CD8-positive, alpha-beta memory T cell (primary cell): ENCODE results near the gene RBMS3. TPM values are rescaled to one million over a fixed set of nuclear protein-coding genes. Genes with fewer than 3 reads are reported as not detected.

Experiments used
- CTCF ChIA-PET: fragments of 350-600 bp; sonication (Branson Sonifier 250); formaldehyde crosslinking; loops from one replicate; lab custom pipeline; 2021; ENCODE audit warnings: antibody characterized with exemption; lab: Charles Lee
- POLR2A ChIA-PET: fragments of 350-600 bp; sonication (Branson Sonifier 250); formaldehyde crosslinking; loops from one replicate; lab custom pipeline; 2021; ENCODE audit warnings: antibody characterized with exemption; lab: Charles Lee
- DNase-seq, 5 donors: peaks; one replicate each; pipeline versions ENCODE4 v3.0.0 to v3.0.0-alpha.2; 2020 to 2022; ENCODE audit warnings: mixed read lengths in 1 of 5
- H3K27ac ChIP-seq: one replicate; pipeline ENCODE4 v1.7.0; 2013; ENCODE audit warnings: low read depth, mild to moderate bottlenecking, low read length, moderate library complexity
- H3K27me3 ChIP-seq: 2 replicates; pipeline ENCODE4 v1.7.0; 2013; ENCODE audit warnings: low read length, mild to moderate bottlenecking; ENCODE audit not compliant: insufficient read depth, poor library complexity, severe bottlenecking
- H3K36me3 ChIP-seq: 2 replicates; pipeline ENCODE4 v1.7.0; 2013; ENCODE audit warnings: mild to moderate bottlenecking, low read length, moderate library complexity; ENCODE audit not compliant: insufficient read depth
- H3K4me1 ChIP-seq: 2 replicates; pipeline ENCODE4 v1.7.0; 2013; ENCODE audit warnings: mild to moderate bottlenecking, low read length, moderate library complexity; ENCODE audit not compliant: insufficient read depth
- H3K4me3 ChIP-seq: 2 replicates; pipeline ENCODE4 v1.7.0; 2013; ENCODE audit warnings: mild to moderate bottlenecking, low read length
- H3K9me3 ChIP-seq: 2 replicates; pipeline ENCODE4 v1.7.0; 2013; ENCODE audit warnings: mild to moderate bottlenecking, low read length
- H3K27ac Mint-ChIP-seq, 8 donors: one replicate each; pipeline ENCODE4 v1.8.0; 2020 to 2021; ENCODE audit warnings: mixed read lengths in 8 of 8, mild to moderate bottlenecking in 6 of 8, inconsistent platforms in 3 of 8, moderate library complexity in 3 of 8
- H3K27me3 Mint-ChIP-seq, 2 donors: one replicate each; pipeline ENCODE4 v1.8.0; 2020 to 2021; ENCODE audit warnings: mixed read lengths in 2 of 2, mild to moderate bottlenecking in 1 of 2, moderate library complexity in 1 of 2
- H3K36me3 Mint-ChIP-seq, 3 donors: one replicate each; pipeline ENCODE4 v1.8.0; 2020 to 2021; ENCODE audit warnings: mixed read lengths in 3 of 3, inconsistent platforms in 1 of 3, mild to moderate bottlenecking in 1 of 3
- H3K4me1 Mint-ChIP-seq, 3 donors: one replicate each; pipeline ENCODE4 v1.8.0; 2020 to 2021; ENCODE audit warnings: mixed read lengths in 3 of 3, inconsistent platforms in 1 of 3, mild to moderate bottlenecking in 1 of 3
- H3K4me3 Mint-ChIP-seq, 7 donors: one replicate each; pipeline ENCODE4 v1.8.0; 2020 to 2021; ENCODE audit warnings: mixed read lengths in 7 of 7, mild to moderate bottlenecking in 6 of 7, moderate library complexity in 4 of 7, inconsistent platforms in 2 of 7
- H3K9me3 Mint-ChIP-seq, 5 donors: one replicate each; pipeline ENCODE4 v1.8.0; 2020 to 2022; ENCODE audit warnings: mixed read lengths in 5 of 5, mild to moderate bottlenecking in 3 of 5, moderate library complexity in 2 of 5, inconsistent platforms in 1 of 5
- polyA plus RNA-seq: library from polyadenylated mRNA; unstranded; fragments of 300-500 nt; fragmentation: Illumina TruSeq; gene quantifications from one replicate; pipeline ENCODE4 v1.2.3, GENCODE V29; 2021
- total RNA-seq, 2 experiments: library from RNA; stranded (reverse); gene quantifications; one replicate each; pipeline ENCODE4 v1.2.3, GENCODE V29; 2021

RBMS3 gene
- total and polyA plus RNA-seq, 3 experiments from 2014 or later: 0.21 to 0.33 (median 0.22) TPM

GRCh38 chr3:29644261-29644660 is 363.4 kb downstream of the RBMS3 start:
- H3K4me1 Mint-ChIP-seq: no peaks in the 10 kb centered on the region
- H3K27me3 Mint-ChIP-seq: no peaks in the 10 kb centered on the region
- no peak for DNase-seq
- ChIA-PET CTCF (no interaction called here), POLR2A (no interaction called here)
- Histone ChIP-seq H3K27ac (no peak overlapping the region), H3K36me3 (no peaks in the 10 kb centered on the region), H3K4me1 (no peaks in the 10 kb centered on the region), H3K9me3 (no peaks in the 10 kb centered on the region), H3K4me3 (no peak overlapping the region), H3K27me3 (no peaks in the 10 kb centered on the region)
- H3K36me3 Mint-ChIP-seq: no peaks in the 10 kb centered on the region
- peaks cover 0 to 3% (median 0%) of the 10 kb centered on the region in 5 donors for H3K9me3 Mint-ChIP-seq
- H3K27ac Mint-ChIP-seq: no peak overlapping the region
- H3K4me3 Mint-ChIP-seq: no peak overlapping the region

- Histone ChIP-seq H3K27ac (no peak overlapping the region), H3K27me3 (no peaks in the 10 kb centered on the region), H3K36me3 (no peaks in the 10 kb centered on the region), H3K4me1 (no peaks in the 10 kb centered on the region), H3K4me3 (no peak overlapping the region), H3K9me3 (no peaks in the 10 kb centered on the region)
- DNase-seq: no peak
- CTCF ChIA-PET: no interaction called here
- peaks cover 0 to 2% (median 0%) of the 10 kb centered on the region in 5 donors for H3K9me3 Mint-ChIP-seq
- no peaks in the 10 kb centered on the region for H3K4me1 Mint-ChIP-seq
- H3K4me3 Mint-ChIP-seq: no peak overlapping the region
- no peaks in the 10 kb centered on the region for H3K36me3 Mint-ChIP-seq
- no peaks in the 10 kb centered on the region for H3K27me3 Mint-ChIP-seq
- H3K27ac Mint-ChIP-seq: no peak overlapping the region
- POLR2A ChIA-PET: no interaction called here
Measured at GRCh38 chr3:29644956-29645636, 364.2 kb downstream of the RBMS3 start.

GRCh38 chr3:29646043-29646442 is 365.2 kb downstream of the RBMS3 start:
- Mint-ChIP-seq H3K36me3 (no peaks in the 10 kb centered on the region), H3K4me1 (no peaks in the 10 kb centered on the region), H3K27ac (no peak overlapping the region), H3K27me3 (no peaks in the 10 kb centered on the region), H3K9me3 (peaks cover 0 to 2% (median 0%) of the 10 kb centered on the region in 5 donors), H3K4me3 (no peak overlapping the region)
- Histone ChIP-seq H3K4me1 (no peaks in the 10 kb centered on the region), H3K27me3 (no peaks in the 10 kb centered on the region), H3K4me3 (no peak overlapping the region), H3K27ac (no peak overlapping the region), H3K9me3 (no peaks in the 10 kb centered on the region), H3K36me3 (no peaks in the 10 kb centered on the region)
- POLR2A ChIA-PET: no interaction called here
- DNase-seq: no peak
- CTCF ChIA-PET: no interaction called here

DNA sequence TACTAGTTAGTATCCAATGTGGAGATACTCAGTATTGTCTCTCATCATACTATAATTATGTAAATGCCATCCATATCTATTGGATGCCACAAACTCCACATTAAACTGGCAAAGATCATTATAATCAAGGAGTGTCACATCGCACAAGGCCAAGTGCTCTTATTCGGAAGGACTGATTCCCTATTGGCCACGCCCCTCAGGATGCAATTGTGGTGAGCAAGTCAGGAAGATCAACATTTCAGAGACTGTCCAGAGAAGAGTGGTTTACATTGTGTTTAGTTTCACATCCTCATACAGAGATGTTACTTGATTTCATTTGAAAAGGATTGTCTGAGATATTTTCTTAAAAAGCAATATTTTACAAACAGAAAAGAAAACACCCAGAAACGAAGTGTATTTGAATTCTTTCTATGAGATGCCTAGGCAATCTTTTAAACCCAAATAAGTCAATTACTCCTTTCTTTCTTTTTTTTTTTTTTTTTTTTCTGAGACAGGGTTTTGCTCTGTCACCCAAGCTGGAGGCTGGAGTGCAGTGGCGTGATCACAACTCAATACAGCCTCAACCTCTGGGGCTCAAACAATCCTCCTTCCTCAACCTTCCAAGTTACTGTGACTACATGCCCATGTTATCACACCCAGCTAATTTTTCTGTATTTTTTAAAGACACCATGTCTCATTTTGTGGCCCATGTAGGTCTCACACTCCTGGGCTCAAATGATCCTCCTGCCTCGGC is 369.1 kb downstream of the RBMS3 start:
- no peaks in the 10 kb centered on the region for H3K9me3 ChIP-seq
- DNase-seq: no peak
- no peak overlapping the region for H3K27ac Mint-ChIP-seq
- no peaks in the 10 kb centered on the region for H3K4me1 Mint-ChIP-seq
- no peak overlapping the region for H3K4me3 ChIP-seq
- H3K27me3 ChIP-seq: no peaks in the 10 kb centered on the region
- no peak overlapping the region for H3K4me3 Mint-ChIP-seq
- no peaks in the 10 kb centered on the region for H3K27me3 Mint-ChIP-seq
- CTCF ChIA-PET: no interaction called here
- H3K9me3 Mint-ChIP-seq: peaks cover 0 to 1% (median 0%) of the 10 kb centered on the region in 5 donors
- POLR2A ChIA-PET: no interaction called here
- H3K4me1 ChIP-seq: no peaks in the 10 kb centered on the region
- H3K36me3 Mint-ChIP-seq: no peaks in the 10 kb centered on the region
- no peak overlapping the region for H3K27ac ChIP-seq
- no peaks in the 10 kb centered on the region for H3K36me3 ChIP-seq

DNA sequence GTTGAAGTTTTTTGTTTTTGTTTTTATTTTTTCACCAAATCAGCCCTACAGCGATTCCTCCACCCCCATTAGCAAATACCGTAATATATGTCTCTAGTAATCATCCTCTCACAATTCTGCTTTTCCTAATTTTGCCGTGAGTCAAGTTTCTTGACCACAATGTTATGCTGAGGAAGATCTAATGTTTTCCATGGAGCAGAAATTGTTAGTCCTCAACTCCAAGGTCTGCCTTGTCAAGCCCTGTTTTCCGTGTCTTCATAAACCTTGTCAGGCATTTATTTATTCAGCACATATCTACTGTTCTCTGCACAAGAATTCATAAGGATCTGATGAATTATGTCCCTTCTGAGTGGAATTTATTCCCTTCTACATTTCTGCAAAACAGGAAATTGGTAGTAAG is 372.8 kb downstream of the RBMS3 start:
- no peak overlapping the region for H3K4me3 Mint-ChIP-seq
- Histone ChIP-seq H3K9me3 (no peaks in the 10 kb centered on the region), H3K4me3 (no peak overlapping the region), H3K27me3 (no peaks in the 10 kb centered on the region), H3K4me1 (no peaks in the 10 kb centered on the region), H3K27ac (no peak overlapping the region), H3K36me3 (no peaks in the 10 kb centered on the region)
- no peaks in the 10 kb centered on the region for H3K36me3 Mint-ChIP-seq
- no peaks in the 10 kb centered on the region for H3K4me1 Mint-ChIP-seq
- POLR2A ChIA-PET: no interaction called here
- no peak overlapping the region for H3K27ac Mint-ChIP-seq
- CTCF ChIA-PET: no interaction called here
- H3K9me3 Mint-ChIP-seq: peaks cover 0 to 5% (median 0%) of the 10 kb centered on the region in 5 donors
- H3K27me3 Mint-ChIP-seq: no peaks in the 10 kb centered on the region
- no peak for DNase-seq

- no peaks in the 10 kb centered on the region for H3K27me3 ChIP-seq
- ChIA-PET POLR2A (no interaction called here), CTCF (no interaction called here)
- H3K36me3 ChIP-seq: no peaks in the 10 kb centered on the region
- no peaks in the 10 kb centered on the region for H3K4me1 Mint-ChIP-seq
- no peak for DNase-seq
- H3K4me1 ChIP-seq: no peaks in the 10 kb centered on the region
- H3K9me3 ChIP-seq: no peaks in the 10 kb centered on the region
- peaks cover 0 to 7% (median under 1%) of the 10 kb centered on the region in 5 donors for H3K9me3 Mint-ChIP-seq
- no peaks in the 10 kb centered on the region for H3K36me3 Mint-ChIP-seq
- H3K27me3 Mint-ChIP-seq: no peaks in the 10 kb centered on the region
- H3K4me3 ChIP-seq: no peak overlapping the region
- H3K27ac Mint-ChIP-seq: no peak overlapping the region
- no peak overlapping the region for H3K27ac ChIP-seq
- no peak overlapping the region for H3K4me3 Mint-ChIP-seq
Measured at GRCh38 chr3:29655015-29655747, 374.3 kb downstream of the RBMS3 start.

DNA sequence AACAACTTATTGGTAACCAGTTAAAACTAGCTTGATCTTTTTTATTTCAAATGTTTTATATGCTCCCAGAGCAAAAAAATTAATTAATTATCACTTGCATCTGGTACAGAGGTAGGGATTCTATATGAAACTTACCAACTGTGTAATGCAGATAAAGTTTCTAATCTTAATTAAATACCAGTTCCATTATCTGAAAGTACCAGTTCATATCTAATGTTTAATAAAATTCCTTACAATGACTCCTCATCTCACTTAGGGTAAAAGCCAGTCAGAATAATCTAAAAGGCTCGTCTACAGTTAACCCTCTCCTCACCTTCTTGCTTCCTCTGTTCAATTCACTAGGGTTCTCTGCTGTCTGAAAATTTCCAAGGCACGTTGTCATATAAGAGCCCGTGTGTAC is 384.8 kb downstream of the RBMS3 start:
- H3K4me3 Mint-ChIP-seq: no peak overlapping the region
- POLR2A ChIA-PET: no interaction called here
- H3K36me3 Mint-ChIP-seq: no peaks in the 10 kb centered on the region
- Histone ChIP-seq H3K27me3 (no peaks in the 10 kb centered on the region), H3K36me3 (no peaks in the 10 kb centered on the region), H3K9me3 (no peaks in the 10 kb centered on the region), H3K27ac (no peak overlapping the region), H3K4me1 (no peaks in the 10 kb centered on the region), H3K4me3 (no peak overlapping the region)
- H3K9me3 Mint-ChIP-seq: peaks cover 0 to 5% (median 0%) of the 10 kb centered on the region in 5 donors
- H3K27me3 Mint-ChIP-seq: no peaks in the 10 kb centered on the region
- H3K27ac Mint-ChIP-seq: no peak overlapping the region
- DNase-seq: no peak
- no peaks in the 10 kb centered on the region for H3K4me1 Mint-ChIP-seq
- CTCF ChIA-PET: no interaction called here

- Mint-ChIP-seq H3K4me1 (no peaks in the 10 kb centered on the region), H3K27me3 (no peaks in the 10 kb centered on the region), H3K27ac (no peak overlapping the region), H3K9me3 (peaks cover 0 to 8% (median 4%) of the 10 kb centered on the region in 5 donors), H3K4me3 (no peak overlapping the region), H3K36me3 (no peaks in the 10 kb centered on the region)
- ChIA-PET CTCF (no interaction called here), POLR2A (no interaction called here)
- Histone ChIP-seq H3K9me3 (no peaks in the 10 kb centered on the region), H3K27me3 (no peaks in the 10 kb centered on the region), H3K27ac (no peak overlapping the region), H3K4me3 (no peak overlapping the region), H3K4me1 (no peaks in the 10 kb centered on the region), H3K36me3 (no peaks in the 10 kb centered on the region)
- no peak for DNase-seq
Measured at GRCh38 chr3:29668233-29668632, 387.4 kb downstream of the RBMS3 start.
